Keratinocyte (primary cell): ENCODE measurements around the gene MFAP2.

Experiments used
- EZH2 ChIP-seq: IDR thresholded peaks from one replicate; pipeline ENCODE4 v1.6.1; 2012; ENCODE audit warnings: inconsistent platforms, mild to moderate bottlenecking, low read length, moderate library complexity
- TF ChIP-seq, protein P1 (sequence below), 3 experiments: IDR thresholded peaks in 1 of 3; conservative IDR thresholded peaks in 1 of 3; optimal IDR thresholded peaks in 1 of 3; 2 replicates in 2 of 3; 3 replicates in 1 of 3; pipeline versions ENCODE3 to v1.5.1; 2011; ENCODE audit warnings: low read length in 3 of 3, mild to moderate bottlenecking in 3 of 3, moderate library complexity in 2 of 3, control low read depth in 1 of 3, inconsistent platforms in 1 of 3; ENCODE audit not compliant: insufficient read depth in 2 of 3; ENCODE audit errors: extremely low read depth in 1 of 3

DNA sequence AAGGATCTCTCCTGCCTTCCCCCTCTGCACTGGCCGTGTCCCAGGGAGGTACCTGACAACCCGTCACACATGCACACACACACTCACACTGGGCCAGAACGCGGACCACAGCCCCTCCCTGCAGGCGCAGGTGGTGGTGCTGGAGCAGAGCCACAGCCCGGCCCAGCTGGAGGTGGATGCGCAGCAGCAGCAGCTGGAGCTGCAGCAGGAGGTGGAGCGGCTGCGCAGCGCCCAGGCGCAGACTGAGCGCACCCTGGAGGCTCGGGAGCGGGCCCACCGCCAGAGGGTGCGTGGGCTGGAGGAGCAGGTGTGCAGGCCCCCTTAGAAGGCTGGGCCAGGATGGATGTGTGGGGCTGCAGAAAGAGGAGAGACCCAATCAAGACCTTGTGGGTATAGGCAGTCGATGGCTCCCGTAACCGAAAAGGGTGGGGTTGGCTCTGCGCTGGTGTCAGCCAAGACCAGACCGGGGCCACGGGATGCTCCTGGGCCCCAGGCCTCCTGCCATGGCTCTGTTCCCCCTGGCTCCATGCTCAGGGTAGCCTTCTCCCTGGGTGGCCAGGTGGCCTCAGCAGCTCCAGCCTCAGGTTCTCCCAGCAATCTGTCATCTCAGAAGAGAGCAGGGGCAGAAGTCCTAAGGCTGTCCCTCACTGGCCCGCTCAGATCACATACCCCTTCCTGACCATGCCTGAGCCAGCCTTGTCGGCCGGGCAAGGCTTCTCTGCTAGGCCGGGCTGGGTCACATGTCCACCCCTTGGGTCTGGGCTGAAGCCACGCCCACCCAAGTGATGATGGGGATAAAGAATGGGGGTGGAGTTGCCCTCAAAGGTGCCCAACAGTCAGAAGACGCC lies 8.9 kb downstream of the MFAP2 start:
- TF ChIP-seq, protein P1, sequence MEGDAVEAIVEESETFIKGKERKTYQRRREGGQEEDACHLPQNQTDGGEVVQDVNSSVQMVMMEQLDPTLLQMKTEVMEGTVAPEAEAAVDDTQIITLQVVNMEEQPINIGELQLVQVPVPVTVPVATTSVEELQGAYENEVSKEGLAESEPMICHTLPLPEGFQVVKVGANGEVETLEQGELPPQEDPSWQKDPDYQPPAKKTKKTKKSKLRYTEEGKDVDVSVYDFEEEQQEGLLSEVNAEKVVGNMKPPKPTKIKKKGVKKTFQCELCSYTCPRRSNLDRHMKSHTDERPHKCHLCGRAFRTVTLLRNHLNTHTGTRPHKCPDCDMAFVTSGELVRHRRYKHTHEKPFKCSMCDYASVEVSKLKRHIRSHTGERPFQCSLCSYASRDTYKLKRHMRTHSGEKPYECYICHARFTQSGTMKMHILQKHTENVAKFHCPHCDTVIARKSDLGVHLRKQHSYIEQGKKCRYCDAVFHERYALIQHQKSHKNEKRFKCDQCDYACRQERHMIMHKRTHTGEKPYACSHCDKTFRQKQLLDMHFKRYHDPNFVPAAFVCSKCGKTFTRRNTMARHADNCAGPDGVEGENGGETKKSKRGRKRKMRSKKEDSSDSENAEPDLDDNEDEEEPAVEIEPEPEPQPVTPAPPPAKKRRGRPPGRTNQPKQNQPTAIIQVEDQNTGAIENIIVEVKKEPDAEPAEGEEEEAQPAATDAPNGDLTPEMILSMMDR (optimal IDR thresholded peaks at IDR 0.05 in 1 of 3, IDR thresholded peaks at IDR 0.05 in 1 of 3, conservative IDR thresholded peaks at IDR 0.05 in 1 of 3; ENCODE audit: extremely low read depth in 1 of 3, insufficient read depth in 2 of 3, low read length in 3 of 3) = peak in 1 of 3 experiments; percentile 17
- TF ChIP-seq EZH2 = no peak
